Globus pallidus (tissue), 1 donor: ENCODE measurements around the gene COL9A3.

Experiments
- DNase-seq: peaks from one replicate; pipeline ENCODE4 v3.0.0-alpha.2; 2015; ENCODE audit warnings: low spot score

Gene COL9A3

DNA sequence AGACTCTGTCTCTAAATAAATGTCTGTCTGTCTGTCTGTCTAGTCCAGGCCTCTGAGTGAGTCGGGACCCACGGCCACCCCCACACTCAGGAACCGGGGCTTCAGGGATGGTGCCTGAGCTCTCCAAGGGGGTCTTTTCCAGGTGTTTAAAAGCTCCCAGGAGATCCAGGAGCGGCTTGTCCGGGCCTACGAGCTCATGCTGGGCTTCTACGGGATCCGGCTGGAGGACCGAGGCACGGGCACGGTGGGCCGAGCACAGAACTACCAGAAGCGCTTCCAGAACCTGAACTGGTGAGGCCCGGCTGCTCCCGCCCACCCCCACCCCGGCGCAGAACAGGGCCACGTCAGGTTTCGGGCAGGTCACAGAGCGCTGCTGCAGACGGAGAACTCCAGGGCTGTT lies 5.5 kb upstream of the COL9A3 start:
- DNase-seq, result no peak

DNA sequence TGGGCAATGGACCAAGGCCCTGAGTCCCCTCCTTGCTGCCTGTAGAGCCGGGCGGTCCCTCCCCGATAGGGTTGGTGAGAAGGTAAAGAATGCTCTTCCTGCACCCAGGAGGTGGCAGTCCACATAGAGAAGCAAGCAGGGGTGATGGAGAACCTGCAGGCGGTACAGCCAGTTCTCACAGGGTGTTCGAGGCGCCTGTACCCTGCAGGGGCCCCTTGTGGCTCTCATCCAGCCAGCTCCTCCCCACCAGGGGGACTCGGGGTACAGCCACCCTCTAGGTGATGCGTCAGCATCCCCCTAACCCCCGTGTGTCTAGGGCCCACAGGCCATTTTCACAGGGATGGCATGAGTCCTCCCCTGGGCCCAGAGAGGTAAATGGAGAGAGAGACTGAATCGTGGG lies 5.1 kb upstream of the COL9A3 start:
- no peak for DNase-seq

DNA sequence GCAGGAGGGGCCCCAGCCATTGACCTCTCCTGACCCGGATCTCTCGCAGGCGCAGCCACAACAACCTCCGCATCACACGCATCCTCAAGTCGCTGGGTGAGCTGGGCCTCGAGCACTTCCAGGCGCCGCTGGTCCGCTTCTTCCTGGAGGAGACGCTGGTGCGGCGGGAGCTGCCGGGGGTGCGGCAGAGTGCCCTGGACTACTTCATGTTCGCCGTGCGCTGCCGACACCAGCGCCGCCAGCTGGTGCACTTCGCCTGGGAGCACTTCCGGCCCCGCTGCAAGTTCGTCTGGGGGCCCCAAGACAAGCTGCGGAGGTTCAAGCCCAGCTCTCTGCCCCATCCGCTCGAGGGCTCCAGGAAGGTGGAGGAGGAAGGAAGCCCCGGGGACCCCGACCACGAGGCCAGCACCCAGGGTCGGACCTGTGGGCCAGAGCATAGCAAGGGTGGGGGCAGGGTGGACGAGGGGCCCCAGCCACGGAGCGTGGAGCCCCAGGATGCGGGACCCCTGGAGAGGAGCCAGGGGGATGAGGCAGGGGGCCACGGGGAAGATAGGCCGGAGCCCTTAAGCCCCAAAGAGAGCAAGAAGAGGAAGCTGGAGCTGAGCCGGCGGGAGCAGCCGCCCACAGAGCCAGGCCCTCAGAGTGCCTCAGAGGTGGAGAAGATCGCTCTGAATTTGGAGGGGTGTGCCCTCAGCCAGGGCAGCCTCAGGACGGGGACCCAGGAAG lies 4.5 kb upstream of the COL9A3 start:
- no peak for DNase-seq

DNA sequence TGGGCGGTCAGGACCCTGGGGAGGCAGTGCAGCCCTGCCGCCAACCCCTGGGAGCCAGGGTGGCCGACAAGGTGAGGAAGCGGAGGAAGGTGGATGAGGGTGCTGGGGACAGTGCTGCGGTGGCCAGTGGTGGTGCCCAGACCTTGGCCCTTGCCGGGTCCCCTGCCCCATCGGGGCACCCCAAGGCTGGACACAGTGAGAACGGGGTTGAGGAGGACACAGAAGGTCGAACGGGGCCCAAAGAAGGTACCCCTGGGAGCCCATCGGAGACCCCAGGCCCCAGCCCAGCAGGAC lies 4.0 kb upstream of the COL9A3 start:
- no peak for DNase-seq

DNA sequence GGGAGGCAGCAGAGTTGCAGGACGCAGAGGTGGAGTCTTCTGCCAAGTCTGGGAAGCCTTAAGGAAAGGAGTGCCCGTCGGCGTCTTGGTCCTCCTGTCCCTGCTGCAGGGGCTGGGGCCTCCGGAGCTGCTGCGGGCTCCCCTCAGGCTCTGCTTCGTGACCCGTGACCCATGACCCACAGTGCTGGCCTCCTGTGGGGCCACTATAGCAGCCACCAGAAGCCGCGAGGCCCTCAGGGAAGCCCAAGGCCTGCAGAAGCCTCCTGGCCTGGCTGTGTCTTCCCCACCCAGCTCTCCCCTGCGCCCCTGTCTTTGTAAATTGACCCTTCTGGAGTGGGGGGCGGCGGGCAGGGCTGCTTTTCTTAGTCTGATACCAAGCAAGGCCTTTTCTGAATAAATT lies 3.3 kb upstream of the COL9A3 start:
- no peak for DNase-seq

DNA sequence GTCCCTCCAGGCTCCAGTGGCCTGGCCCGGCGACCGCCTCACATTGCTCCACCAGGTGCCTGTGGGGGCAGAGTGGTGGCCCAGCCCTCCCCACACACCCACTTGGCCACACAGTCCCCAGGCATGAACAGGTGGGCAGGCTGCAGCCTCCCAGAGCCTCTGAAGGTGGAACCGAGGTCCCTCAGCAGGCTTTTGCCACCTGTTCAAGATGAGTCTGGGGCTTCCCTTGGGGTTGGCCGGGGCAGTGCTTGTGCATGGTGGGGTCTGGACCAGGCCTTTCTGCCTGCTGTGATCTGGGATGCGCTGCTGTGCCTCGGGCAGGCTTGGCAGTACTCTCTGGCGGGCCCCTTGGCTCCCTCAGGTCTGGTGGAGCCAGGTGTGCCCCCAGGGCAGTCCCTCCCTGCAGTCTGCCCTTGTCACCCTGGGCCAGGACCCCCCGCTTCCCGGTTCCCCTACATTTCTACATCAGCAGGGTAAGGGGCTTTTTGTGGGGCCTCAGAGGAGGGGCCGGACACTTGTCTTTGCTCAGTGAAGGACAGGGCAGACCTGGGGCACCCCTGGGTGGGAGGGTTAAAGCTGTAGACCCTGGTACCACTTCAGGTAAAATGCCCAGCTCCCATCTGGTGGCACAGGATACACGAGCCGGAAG lies 2.7 kb upstream of the COL9A3 start:
- no peak for DNase-seq

DNA sequence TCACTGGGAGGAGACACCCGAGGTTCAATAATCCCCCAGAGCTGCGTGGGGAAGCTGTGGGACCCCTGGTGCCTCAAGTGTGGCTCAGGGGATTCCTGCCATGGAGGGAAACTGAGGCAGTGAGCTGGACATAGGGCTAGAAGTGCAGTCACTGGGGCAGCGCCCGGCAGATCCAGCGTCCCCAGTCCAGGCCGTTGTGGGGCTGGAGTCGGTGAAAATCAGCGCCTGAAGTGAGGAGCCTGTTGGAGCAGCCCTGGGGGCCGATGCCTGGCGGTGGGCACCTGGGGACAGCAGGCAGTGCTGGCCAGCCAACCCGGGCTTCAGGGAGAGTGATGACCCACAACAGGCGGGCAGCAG lies 2.2 kb upstream of the COL9A3 start:
- DNase-seq, result no peak

DNA sequence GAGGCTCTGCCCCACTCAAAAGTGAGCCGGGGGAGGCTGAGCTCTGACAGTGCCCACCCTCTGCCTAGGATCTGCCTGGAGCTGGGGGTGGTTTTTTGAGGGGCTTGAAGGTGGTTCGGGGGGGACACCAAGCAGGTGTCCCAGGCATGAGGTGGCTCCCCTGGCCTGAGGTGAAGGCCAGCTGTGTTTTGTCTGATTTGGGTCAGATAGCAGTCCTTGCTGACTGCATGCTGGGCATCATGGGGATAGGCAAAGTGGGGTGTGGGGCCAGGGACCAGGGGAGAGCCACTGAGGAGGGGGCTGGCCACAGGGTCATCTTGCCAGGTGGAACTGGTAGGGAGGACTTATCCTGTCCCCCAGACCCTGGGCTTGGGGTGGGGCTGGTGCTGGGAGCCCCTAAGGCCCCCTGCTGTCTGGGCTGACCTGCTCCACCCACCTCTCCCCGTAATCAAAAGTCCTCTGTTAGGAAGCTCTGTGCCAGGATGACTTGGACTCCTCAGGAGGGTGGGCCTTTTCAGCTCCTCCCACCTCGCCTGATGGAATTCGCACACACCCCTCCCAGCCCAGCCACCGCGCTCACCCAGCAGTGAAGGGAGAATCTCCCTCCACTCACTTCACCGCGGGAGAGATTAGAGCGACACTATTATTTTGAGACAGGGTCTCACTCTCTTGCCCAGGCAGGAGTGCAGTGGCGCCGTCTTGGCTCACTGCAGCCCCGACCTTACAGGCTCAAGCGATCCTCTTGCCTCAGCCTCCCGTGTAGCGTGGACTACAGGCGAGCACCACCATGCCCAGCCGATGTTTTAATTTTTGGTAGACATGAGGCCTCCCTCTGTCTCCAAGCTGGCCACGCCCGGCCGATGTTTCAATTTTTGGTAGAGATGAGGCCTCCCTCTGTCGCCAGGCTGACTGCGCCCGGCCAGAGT lies 1.5 kb upstream of the COL9A3 start:
- no peak for DNase-seq

DNA sequence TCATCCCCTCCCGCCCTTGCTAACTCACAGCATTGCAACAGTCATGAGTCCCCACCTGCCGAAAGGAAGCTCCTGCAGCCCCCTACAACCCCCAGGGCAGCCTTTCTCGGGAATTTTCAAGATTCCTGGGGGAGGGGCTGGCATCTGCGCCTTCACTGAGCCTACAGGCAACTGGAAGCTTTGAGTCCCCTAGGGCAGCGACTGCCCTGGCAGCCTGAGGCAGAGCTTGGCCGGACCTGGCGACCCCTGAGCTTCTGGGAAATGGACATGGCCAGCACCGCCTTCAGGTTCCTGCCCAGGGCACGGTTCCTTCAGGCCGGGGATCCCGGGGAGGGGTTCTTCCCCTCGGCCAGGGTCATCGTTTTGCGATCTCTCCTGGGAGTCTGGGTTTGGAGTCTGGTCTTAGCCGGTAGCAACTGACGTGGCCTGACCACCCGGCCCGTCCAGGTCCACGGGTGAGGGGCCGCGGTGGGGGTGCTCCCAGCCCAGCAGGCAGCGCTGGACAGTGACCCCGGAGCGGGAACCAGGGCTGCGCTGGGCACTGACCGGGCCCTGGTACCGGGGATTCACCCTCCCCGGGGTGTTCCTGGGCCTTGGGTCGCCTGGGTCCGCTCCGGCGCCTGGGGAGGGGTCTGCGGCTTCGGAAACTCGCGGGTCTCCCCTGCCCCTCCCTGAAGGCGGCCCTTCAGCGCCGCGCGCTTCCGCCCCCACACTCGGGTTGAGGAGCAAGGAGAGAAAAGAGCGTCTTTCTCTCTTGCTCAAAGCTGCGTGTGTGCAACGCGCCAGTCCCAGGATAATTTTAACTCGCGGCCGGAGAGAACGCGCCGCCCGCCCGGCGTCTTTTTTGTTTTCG lies 593 bp upstream of the COL9A3 start:
- DNase-seq, result no peak

DNA sequence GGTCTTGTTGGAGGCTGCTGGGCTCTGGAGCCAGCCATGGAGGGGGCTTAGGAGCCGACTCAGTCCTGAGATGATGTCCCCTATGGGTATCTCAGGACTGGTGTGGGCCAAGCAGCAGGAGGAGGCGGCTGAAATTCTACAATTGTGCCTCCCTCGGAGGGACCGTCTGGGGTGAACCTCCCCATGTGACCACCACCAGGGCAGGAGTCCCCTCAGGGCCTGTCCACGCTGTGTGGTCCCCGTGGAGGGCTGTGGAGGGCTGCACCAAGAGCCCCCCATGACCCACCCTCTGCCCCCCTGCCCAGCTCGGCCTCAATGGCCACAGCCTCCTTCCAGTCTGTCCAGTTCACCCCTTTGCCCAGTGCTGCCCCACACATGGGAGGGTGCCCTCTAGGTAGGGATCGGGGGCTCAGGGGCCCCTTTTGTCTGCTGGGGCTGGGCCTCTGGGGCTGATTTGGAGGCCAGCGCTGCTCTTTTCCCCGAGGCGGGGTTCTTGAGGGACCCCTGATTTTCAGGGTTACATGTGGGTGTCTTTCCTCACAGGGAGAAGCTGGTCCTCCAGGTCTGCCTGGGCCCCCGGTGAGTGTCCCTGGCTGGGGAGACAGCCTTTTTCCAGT lies 1.2 kb downstream of the COL9A3 start:
- DNase-seq, result no peak

DNA sequence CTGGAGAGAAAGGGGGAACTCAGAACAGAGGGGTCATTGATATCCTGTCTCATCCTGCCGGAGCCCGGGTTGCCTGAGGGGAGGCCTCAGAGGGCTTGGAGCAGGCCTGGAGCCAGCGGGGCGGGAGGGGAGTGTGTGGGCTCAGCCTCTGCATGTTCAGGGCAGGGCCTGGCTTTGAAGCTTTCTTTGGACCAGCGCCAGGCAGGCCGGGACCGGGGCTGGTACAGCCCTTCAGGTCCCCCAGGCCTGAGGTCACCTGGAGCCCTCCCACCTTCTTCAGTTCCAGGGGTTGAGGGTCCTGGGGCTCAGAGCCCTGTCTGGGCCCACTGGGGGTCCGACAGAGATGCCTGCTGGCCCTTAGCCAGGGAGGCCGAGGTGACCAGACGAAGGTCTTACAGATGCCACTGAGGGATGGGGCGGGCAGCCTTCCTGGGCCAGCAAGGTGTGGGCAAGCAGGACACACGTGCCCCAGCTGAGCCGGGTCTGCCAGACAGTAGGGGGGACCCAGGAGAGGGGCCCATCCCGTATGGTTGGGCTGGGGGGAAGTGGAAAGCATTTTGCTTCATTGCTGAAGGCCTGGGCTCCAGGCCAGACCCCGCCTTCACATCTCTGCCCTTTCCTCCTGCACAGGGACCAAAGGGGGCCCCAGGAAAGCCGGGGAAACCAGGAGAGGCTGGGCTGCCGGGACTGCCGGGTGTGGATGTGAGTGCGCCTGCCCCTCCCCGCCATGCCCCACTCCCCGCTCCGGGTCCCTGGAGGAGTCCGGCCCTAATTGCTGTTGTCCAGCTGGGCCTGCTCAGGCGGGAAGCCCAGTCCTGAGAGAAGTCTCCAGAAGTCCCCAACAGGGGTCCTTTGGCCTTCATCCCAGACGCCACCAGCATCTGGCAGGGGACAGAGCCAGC lies 2.0 kb downstream of the COL9A3 start:
- DNase-seq, result peak; percentile 85

DNA sequence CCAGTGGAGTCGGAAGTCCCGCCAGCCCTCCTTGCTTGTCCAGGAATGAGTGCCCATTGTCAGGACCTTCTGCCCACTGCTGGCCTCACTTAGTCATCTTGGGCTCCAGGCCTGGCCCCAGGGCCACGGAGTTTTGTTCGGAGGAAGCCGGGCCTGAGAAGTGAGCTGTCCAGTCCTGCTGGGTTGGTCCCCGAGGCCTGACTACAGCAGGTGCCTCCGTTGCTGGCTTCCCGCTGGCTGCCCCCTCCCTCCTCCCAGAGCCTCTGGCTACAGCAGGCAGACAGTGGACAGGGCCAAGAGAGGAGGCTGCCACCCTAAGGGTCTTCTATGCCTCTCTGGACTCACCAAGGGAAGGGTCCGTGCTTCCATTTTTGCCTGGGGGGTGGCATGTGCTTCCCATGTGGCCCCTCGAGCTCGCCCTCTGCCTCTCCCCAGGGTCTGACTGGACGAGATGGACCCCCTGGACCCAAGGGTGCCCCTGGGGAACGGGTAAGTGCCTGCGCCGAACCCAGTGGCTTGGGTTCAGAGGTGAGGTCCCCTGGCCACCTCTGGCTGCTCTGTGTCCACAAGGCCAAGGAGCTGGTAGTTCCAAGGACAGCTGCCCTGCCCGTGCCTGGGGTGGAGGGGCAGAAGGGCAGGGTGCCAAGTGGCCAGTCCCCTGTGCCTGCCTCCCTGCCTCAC lies 2.8 kb downstream of the COL9A3 start:
- DNase-seq, result no peak

DNA sequence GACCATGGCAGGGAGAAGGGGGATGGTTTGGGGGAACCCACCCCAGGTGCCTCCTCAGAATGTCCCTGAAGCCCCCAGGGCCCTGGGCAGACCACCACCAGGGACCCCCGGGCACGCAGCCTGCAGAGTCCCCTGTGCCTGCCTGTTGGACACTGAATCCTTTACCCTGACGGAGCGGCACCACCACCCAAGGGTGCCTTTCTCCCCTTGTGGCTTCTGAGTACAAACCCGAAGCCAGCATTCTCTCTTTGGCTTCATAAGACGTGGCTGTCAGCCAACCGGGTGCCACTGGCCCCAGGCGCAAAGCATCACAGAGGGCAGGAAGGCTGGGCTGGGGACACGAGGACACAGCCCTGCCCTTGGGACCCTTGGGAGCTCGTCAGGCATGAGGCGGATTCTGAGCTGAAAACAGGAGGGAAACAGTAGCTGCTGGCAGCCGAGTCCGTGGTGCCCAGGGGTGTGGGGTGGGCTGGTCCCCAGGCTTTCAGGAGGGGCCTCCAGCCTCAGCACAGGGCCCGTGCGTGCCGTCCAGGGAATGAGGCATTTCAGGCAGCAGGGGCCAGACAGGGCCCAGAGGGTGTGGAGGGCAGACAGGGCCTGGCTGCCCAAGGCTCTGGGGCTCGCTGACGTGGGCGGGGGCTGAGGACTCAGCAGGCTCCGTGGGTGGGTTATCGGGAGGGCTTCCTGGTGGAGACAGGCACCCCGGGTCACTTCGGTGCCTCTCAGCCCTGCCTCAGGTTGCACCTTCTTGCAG lies 3.5 kb downstream of the COL9A3 start:
- peak; percentile 66 for DNase-seq

DNA sequence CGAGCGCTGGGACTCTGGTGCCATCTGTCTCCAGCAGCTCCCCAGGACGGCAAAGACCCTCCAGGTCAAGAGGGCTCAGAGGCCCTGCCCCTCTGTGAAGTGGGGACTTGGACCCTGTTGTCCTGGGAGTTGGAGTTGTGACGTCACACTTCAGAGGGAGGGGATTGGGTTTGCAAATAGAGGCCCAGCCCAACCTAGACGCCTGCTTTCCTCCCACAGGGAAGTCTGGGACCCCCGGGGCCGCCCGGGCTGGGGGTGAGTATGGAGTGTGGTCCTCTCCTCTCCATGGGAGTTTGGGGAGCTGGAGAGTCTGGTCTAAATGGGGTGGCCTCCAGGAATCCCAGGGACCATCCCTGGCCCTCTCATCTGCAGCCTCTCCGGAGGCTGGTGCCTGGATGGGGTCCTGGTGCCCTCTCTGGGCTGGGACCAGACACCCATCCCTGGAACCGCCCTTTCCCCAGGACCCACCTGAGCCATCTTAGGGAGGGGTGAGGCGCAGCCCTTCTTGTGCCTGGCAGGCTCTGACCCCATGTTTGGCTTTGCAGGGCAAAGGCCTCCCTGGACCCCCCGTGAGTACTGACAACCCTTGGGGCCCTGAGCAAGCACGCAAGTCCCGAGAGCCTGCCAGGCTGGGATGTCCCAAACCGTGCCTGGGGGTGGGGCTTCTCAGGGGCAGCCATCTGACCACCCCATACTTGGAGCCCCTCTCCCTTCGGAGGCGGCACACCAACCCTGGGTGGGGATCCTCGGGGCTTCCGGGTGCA lies 4.3 kb downstream of the COL9A3 start:
- DNase-seq, result no peak

DNA sequence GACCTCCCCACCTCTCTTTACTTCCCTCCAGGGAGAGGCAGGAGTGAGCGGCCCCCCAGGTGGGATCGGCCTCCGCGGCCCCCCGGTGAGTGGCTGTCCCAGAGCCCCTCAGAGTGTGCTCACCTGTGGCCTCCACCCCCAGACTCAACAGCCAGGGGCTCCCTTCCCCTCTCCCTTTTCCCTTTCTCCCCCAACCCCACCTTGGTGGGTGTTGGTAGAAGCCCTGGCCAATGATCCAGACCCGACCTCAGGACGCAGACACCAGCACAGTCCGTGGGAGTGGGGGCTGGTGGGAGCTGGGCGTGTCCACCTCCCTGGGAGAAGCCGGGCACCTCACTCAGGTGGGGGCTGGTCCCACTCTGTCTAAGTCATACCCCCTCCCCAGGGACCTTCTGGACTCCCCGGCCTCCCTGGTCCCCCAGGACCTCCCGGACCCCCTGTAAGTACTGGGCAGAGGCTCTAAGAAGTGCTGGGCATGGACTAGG lies 4.9 kb downstream of the COL9A3 start:
- DNase-seq, result no peak

DNA sequence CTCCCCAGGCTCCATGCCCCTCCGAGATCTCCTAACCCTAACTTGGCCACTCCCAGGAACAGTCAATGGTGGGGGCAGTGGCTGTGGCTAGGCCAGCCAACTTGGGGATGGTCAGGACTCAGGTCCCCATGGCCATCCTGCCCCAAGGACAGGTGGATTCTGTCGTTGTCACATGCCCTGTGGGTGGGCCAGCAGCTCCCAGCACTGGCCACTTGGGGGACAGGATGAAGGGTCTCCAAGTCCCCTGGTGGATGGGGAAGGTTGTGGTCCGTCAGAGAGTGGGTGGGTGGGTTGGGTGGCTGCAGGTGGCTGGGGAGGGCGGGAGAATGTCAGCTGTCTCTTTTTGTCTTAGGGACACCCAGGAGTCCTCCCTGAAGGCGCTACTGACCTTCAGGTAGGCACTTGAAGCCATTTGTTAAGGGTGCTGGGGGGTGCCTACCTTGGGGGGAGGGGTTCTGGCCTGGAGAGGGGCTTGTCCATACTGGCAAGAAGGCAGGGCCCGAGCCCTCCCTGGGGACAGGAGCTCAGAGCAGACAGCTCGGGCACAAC lies 5.5 kb downstream of the COL9A3 start:
- DNase-seq, result no peak

DNA sequence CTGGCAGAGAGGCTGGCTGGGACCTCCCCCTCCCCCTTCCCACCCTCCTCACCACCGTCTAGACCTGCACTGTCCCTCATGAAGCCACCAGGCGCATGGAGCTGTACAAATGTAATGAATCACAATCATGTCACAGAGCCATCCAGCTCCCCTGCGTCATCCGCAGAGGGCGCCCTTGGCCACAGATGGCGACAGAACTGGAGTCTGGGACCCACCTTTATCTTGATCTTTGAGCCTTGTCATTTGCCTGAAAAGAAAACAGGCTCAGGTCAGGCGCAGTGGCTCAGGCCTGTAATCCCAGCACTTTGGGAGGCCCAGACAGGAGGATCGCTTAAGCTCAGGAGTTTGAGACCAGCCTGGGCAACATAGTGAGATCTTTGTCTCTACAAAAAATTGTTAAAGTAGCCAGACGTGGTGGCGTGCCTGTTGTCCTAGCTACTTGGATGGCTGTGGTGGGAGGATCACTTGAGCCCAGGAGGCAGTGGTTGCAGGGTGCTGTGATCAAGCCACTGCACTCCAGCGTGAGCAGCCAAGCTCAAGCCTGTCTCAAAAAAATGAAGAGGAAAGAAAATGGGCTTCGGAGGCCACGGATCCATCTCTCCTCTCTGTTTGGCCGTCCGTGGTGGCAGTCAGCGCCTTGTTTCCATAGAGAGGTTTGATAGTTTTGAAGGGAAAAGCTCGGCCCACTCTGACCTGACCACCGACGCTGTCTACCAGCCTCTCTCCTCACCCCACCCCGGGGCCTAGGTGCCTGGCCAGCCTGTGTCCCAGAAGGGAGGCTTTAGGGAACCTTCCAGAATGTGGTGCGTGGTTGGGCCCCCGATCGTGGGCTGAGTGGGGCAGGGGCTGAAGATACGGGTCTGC lies 6.2 kb downstream of the COL9A3 start:
- DNase-seq, result peak; percentile 51
